Stimulated activated CD4-positive, alpha-beta T cell treated with anti-CD3 and anti-CD28 coated beads, Interleukin-2, amount 100 ng/mL, for 48 hours (primary cell): ENCODE results near the gene JTB.

ENCODE experiments used
- DNase-seq, 2 donors: peaks; one replicate each; pipeline ENCODE4 v3.0.0-alpha.2; 2020

JTB gene

GRCh38 chr1:153953859-153954365 is 23.6 kb downstream of the JTB start:
- DNase-seq: no peak

DNA sequence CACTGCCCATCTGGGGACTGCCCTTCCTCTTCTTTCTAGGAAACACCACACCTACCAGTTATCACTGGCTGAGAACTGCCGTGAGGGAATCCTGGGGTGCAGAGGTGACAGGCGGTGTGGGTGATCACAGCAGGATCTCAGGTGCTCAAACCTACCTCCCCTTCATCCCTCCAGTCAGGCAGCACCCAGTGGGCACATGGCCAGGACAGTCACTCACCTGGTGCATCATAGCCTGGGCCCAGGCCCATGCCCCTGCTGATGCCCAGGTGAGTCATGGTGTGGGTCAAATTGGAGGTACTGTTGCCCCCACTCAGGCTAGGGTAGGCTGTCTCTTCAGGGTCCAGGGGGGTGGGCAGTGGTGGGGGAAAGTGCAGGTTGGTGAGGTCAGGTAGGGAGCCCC is 25.7 kb downstream of the JTB start:
- no peak for DNase-seq

GRCh38 chr1:153951183-153951582 is 26.3 kb downstream of the JTB start:
- DNase-seq: no peak

DNA sequence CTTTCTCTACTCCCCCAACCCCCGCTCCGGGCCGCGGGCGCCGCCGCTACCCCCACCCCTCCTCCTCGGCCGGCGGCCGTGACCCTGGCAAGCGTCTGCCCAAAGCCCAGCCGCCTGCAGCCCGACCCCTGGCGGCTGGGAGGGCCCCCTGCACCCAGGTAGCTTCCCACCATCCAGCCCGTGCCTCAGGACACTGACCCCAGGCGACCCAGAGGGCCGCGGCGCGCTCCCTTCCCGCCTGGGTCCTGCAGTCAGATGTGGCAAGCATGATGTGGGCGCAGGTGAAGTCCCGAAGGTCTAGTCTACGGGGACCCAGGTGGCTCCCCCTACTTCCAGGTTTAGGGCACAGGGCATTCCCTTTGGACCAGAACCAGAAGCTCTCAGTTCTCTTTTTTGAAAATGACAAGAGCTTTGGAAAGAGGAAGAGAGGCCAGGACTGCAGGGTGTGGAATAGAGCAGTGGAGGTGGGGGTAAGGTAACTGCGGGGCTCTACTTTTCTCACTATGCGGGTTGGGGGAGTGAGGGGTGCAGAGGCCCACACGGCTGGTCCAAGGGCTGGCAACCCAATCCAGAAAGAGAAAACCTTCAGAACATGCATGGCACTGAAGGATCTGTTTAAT is 30.7 kb downstream of the JTB start, which contains the start of gene DENND4B:
Gene DENND4B (minus strand): TSS at position 97 of the 620 bp plus-strand sequence. CDS start 2,344 bp downstream, outside the sequence.
- DNase-seq: peak; percentile 63 to 69

DNA sequence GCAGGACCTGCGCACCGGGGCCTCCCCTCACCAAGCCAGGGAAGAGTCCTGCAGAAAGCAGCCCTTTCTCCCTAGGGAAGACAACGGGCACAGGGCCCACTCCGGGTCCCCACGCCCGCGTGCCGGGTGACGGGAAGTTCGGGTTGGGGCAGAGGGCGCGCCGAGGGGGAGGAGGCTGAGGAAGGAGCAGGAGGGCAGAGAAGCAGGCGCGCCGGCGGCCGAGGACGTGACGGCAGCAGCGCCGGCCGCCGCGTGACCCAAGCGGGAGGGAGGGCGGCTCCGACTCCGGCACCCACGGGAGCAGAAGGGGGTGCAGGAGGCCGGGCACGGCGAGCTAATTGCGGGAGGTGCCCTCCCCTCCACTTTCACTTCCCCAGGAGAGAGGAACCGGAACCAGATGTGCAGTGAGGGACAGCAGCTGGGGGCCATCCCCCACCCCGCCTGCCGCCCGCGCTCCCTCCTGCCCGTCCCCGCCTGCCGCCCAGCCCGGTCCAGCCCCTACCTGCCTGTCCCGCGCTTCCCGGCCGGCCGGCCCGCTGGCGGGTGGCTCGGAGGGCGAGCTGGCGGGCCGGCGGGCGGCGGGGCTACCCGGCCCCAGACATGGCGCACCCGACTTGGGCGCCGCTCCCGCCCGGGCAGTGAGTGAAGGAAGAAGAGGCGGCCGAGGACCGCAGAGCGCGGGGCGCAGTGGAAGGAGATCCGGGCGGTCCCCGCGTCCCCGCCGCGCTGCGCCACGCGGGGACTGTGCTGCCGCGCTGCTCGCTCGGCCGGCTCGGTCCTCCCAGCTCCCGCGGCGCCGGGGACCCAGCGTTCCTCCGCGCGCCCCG is 31.5 kb downstream of the JTB start:
- DNase-seq: peak; percentile 56 to 62

- peak; percentile 55 to 57 for DNase-seq
Measured at GRCh38 chr1:153945131-153945794, 32.2 kb downstream of the JTB start.

GRCh38 chr1:153944827-153945117 is 32.7 kb downstream of the JTB start:
- no peak for DNase-seq

DNA sequence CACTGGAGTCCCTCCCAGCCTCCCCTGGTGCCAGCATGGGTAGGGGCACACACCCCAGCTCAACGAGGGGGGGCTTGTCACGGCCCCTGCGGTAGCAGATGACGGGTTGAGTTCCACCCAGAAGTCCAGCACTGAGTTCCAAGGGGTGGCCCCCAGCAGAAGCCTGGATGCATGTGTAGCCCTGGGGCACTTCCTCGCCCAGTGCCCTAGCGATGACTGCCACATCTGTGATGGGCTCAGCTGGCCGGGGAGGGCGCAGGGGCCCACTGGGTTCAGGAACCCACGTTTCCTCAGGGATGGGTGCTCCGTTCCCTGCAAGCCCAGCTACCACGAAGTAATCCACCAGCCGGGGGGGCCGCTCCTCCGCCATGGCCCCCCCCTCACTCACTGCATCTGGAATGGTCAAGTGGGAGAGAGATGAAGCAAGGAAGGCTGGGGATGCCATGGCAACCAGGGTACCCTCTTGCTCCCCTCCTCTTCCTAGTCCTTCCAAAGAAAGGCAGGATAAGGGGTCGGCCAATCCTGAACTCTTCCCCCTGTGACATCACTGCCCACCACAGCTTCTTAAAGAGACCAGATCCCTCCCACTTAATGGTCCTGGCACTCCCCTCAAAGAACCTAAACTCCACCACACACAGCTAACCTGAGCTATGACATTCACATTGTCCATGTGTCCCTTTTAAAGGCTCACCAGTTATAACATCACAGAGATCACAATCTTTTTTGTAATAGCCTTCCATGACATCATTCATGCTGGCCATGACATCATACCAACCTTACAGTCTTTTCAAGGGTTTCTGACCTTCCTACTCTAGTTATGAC is 33.3 kb downstream of the JTB start:
- no peak for DNase-seq

GRCh38 chr1:153942766-153943549 is 34.5 kb downstream of the JTB start:
- DNase-seq: no peak

DNA sequence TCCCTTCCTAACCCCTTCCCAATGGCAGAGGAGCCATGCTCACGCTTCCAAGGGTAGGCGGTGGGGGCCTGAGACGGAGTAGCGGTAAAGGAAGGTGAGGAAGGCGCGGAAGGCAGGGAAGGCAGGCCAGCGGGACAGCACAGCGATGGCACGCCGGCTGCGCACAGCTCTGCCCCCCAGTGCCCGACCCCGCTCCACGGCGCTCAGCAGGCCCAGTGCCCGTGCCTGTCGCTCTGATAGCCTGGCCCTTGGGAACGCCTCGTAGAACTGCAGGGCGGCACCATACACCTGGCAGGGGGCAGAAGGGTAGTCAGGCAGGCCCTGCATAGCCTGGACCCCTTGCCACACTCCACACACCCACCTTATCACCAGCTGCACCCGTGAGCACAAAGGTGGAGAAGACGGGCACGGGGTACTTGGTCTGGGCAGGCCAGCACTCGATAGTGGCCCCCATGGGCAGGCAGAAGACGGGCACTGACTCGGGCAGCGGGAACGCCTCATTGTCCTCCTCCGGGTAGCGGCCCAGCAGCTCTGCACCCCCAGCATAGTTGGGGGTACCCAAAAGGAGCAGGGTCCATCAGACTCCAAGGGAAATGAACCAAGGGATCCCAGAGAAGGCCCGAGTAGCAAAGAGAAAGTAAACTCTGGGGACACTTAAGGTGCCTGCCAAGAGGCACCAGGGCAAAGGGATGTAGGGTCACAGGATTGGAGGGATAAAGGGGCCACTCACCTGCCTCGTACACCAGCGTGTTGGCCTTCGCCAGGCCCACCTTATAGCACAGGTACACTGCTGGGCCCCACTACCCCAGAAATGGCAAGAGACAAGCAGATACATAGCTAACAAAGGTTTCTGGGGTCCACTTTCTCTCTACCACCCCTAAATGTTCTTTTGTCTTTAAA is 35.4 kb downstream of the JTB start:
- no peak for DNase-seq

DNA sequence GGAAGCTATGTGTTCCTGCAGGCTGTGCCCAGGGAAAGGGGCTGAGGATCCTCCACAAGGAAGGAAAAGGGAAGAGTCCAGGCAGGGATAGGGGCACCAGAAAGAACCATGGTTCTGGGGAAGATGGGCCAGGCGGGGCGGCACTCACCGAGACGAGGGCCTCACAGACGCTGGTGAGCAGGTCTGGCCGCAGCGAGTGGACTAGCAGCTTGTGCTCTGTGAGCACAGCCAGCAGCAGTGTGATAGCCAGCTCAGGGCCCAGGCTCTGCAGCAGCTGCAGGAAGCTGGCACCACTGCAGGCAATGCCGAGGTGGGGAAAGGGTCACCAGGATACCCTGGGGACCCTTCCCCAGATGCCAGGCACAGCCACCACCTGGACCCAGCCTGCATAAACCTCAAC is 36.7 kb downstream of the JTB start:
- no peak for DNase-seq

- DNase-seq: no peak
Measured at GRCh38 chr1:153939476-153939875, 38.0 kb downstream of the JTB start.

DNA sequence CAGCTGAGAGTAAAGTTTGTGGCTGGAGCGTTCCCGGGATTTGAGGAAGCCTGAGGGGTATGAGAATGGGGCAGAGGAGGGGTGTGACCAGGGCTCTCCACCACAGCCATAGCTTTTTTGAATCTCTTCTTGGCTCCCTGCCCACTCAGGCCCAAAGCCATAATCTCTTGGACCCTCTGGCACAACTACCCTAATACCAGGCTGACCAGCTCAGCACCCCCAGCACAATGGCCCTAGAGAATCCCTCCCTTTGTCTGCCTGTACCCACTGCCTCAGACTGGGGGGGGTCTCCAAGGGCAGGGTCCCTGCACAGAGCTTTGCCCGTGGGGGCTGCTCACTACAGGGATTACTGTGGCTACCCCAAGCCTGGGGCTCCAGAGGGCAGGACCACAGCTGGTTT is 38.5 kb downstream of the JTB start:
- DNase-seq: no peak

GRCh38 chr1:153937331-153937730 is 40.1 kb downstream of the JTB start:
- DNase-seq: no peak

GRCh38 chr1:153936011-153936802 is 41.3 kb downstream of the JTB start:
- no peak for DNase-seq

DNA sequence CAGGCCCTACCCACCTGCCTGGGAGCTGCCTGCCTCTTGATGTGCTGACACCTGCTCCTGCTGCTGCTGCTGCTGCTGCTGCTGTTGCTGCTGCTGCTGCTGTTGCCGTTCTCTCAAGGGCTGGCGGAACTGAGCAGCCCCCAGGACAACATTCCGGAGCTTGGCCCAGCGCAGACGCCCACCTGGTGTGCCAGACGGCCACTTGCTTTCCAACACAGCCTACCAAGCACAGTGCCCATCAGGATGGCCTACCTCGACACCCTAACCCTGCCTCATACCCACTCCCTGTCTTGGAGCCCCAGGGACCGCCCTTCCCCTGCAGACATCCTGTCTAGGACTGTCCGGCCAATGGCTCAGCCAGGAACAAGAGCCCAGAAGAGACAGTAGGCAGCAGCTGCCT is 42.7 kb downstream of the JTB start:
- no peak for DNase-seq

DNA sequence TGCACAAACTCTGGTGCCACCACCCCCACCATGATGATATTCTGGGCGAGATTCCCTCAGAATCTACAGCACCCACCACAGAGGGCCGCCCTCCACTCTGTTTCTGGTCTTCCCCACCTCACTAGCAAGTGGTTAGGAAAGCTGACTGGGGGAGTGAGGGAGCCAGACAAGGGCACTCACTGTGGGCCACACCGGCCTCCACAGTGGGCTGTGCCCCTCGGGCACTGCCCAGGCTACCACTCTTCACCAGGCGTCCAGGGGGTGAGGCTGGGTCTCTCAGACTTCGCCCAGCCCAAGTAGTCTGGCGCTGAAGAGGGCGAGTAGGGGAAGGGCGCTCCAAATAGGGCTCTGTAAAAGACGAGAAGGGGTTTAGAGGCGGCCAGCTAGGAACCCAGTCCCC is 43.5 kb downstream of the JTB start:
- DNase-seq: no peak

GRCh38 chr1:153933430-153933829 is 44.0 kb downstream of the JTB start:
- DNase-seq: no peak

DNA sequence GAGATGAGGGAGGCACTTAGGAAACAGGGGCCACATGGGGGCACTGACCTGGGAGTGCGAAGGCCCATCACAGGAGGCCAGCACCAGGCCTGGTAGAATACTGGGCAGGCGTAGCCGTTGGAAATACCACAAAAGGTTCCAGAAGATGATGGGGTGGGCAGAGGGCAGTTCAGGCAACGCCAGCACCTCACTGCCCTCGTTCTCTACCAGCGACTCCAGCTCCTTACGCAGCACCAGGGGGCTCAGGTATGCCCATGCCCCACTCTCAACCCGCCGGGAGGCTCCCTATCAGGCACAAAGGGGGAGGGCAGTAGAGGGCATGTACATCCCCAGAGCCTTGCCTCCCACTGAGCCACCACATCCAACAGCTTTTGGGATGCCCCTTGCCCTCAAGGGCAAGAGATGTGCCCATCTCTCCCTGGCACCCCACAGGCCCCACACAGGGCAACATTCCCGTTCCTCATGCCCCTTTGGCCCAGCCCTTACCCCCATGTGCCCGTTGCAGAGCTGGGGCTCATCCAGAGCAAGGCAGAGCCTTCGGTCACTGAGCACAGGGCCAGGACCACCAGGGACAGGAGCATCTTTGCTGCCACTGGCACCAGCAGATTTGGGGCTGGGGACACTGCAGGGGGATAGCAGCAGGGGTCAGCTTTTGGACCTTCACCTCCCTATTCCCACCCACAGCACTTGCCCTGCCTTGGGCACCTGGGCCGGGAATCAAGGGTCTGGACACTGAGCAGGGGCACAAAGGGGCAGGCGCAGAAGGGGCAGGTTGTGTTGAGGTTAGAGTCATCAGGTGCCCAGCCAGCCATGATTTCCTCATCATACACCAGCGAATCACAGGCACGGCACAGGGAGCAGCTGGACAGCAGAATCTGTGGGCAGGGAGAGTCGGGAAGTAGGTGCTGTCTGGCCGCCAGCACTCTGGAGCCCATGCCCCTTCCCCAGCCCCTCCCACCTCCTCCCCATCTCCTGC is 45.0 kb downstream of the JTB start:
- no peak for DNase-seq
